ENCODE results near the gene FGF6.

FGF6 gene

DNA sequence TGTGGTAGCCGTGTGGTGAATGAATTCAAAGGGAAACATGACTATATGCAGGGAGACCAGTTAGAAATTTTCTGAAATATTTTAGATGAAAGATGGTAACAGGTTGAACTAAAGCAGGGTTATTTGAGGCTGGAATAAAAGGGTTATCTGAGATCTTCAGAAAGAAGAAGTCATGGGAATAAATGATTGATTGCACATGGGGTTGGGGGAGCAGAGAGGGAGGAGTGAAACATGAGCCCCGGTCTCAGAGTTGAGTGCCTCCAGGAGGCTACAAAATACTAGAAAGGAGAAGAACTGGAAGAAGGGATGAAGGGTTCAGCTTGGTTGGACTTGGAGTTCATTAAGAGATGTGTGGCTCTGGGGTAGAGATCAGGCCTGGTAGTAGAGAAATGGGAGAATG lies 49.8 kb downstream of the FGF6 start:
- no CpG with 5 or more reads among the region's 2 CpGs for WGBS (ENCODE audit: insufficient coverage, insufficient read length)
- DNase-seq (ENCODE audit: low read depth, low spot score) = no peak
- no peaks in the 10 kb centered on the region for H3K9me3 ChIP-seq (ENCODE audit: control insufficient read depth, insufficient read depth, low read length)
- H3K36me3 ChIP-seq (ENCODE audit: control insufficient read depth, insufficient read depth, low read length) = no peaks in the 10 kb centered on the region
- H3K4me1 ChIP-seq (ENCODE audit: control insufficient read depth, insufficient read depth, low read length) = no peaks in the 10 kb centered on the region; the same call in 1 of the 2 replicates
- H3K4me3 ChIP-seq (ENCODE audit: low read length) = no peak overlapping the region
- H3K27ac ChIP-seq (ENCODE audit: low read length) = no peak overlapping the region
- no peaks in the 10 kb centered on the region for H3K27me3 ChIP-seq (ENCODE audit: control insufficient read depth, insufficient read depth, low read length)

DNA sequence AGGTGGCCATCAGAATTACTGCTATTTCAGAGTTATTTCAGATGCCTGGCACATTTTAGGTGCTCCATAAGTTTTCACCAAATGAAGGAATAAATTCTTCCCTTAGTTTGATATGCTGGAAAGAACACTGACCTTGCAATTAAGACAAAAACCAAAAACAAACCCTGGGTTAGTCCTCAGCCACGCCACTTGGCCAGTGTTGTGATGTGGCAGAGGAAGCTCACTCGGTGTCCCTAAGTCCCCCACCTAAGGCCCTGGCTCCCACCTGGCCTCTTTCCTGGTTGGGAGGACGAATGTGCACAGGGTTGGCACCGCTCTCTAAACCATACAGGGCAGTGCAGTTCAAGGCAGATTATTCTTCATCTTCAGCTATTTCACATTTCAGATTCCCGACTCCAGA lies 52.4 kb downstream of the FGF6 start:
- H3K27ac ChIP-seq (ENCODE audit: low read length) = no peak overlapping the region
- no CpG with 5 or more reads among the region's 5 CpGs for WGBS (ENCODE audit: insufficient coverage, insufficient read length)
- no peaks in the 10 kb centered on the region; the same call in 1 of the 2 replicates for H3K4me1 ChIP-seq (ENCODE audit: control insufficient read depth, insufficient read depth, low read length)
- no peaks in the 10 kb centered on the region for H3K9me3 ChIP-seq (ENCODE audit: control insufficient read depth, insufficient read depth, low read length)
- no peaks in the 10 kb centered on the region for H3K36me3 ChIP-seq (ENCODE audit: control insufficient read depth, insufficient read depth, low read length)
- DNase-seq (ENCODE audit: low read depth, low spot score) = no peak
- no peak overlapping the region for H3K4me3 ChIP-seq (ENCODE audit: low read length)
- H3K27me3 ChIP-seq (ENCODE audit: control insufficient read depth, insufficient read depth, low read length) = no peaks in the 10 kb centered on the region

DNA sequence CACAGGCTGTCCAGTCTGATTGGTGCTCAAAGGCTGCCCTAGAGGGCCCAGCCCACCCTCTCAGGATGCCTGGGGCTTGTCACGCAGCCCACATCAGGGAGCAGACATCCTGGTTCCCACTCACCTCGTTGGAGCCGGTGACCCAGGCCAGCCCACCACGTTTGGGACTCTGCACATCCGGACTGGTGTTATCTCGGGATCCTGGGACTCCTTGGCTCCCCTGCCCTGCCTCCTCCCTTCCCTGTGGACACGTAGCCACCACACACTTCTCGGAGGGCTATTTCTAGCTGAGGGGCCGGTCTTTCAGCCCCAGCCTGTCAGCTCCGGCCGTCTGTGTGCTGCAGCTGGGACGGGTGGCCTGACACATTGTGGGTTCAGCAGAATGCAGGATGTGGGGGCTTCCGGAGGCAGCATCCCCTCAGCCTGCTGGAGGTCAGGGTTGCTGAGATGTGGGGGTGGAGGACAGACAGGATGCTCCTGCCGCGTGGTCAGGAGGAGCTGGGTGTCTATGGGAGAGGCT lies 53.3 kb downstream of the FGF6 start:
- no peak for DNase-seq (ENCODE audit: low read depth, low spot score)
- Histone ChIP-seq H3K36me3 (ENCODE audit: control insufficient read depth, insufficient read depth, low read length) (no peaks in the 10 kb centered on the region), H3K27ac (ENCODE audit: low read length) (no peak overlapping the region), H3K27me3 (ENCODE audit: control insufficient read depth, insufficient read depth, low read length) (no peaks in the 10 kb centered on the region), H3K4me3 (ENCODE audit: low read length) (no peak overlapping the region), H3K4me1 (ENCODE audit: control insufficient read depth, insufficient read depth, low read length) (no peaks in the 10 kb centered on the region; the same call in 1 of the 2 replicates), H3K9me3 (ENCODE audit: control insufficient read depth, insufficient read depth, low read length) (no peaks in the 10 kb centered on the region)
- no CpG with 5 or more reads among the region's 15 CpGs for WGBS (ENCODE audit: insufficient coverage, insufficient read length)

DNA sequence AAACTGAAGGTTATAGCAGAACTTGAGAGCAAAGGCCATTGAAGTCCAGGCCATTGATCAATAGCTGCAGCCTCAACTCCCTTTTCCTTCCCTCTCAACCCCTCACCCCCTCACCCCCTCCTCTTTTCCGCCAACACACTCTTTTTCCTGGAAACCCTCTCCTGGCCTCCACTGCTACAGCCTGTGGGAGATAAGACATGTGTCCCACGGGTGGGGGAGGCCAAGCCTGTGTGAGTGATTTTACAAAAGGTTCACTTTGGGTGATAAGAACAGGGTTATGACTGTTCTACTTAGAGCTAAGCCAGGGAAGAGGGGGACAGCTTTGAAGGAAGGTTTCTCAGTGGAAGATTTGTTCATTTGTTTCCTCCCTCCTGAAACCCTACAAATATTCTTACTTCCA lies 57.0 kb downstream of the FGF6 start:
- no peak for DNase-seq (ENCODE audit: low read depth, low spot score)
- H3K27me3 ChIP-seq (ENCODE audit: control insufficient read depth, insufficient read depth, low read length) = 0 out of 2 replicates have a peak, but pooled peaks cover 2% of the 10 kb centered on the region
- no peaks in the 10 kb centered on the region for H3K9me3 ChIP-seq (ENCODE audit: control insufficient read depth, insufficient read depth, low read length)
- no peak overlapping the region for H3K4me3 ChIP-seq (ENCODE audit: low read length)
- H3K36me3 ChIP-seq (ENCODE audit: control insufficient read depth, insufficient read depth, low read length) = no peaks in the 10 kb centered on the region
- no peak overlapping the region for H3K27ac ChIP-seq (ENCODE audit: low read length)
- no peaks in the 10 kb centered on the region; the same call in 1 of the 2 replicates for H3K4me1 ChIP-seq (ENCODE audit: control insufficient read depth, insufficient read depth, low read length)
- 100% methylated on average over 1 of the region's 2 CpGs for WGBS (ENCODE audit: insufficient coverage, insufficient read length)

DNA sequence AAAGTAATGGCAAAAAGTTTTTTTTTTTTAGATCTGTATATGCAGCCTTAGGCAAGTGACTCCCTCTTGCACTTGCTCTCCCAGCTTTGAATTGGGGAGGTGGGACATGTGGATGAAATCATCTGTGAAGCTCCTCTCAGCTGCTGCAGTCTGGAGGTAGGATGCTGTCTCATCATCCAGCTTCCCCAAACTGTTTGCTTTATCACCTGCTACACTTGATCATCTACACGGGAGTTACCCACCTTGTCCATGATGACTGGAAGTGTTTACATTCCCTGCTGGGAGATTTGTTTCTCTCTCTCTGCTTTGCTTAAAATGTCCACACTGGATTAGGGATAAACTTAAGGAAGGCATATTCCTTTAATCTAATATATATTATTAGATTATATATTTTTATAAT lies 57.6 kb downstream of the FGF6 start:
- WGBS (ENCODE audit: insufficient coverage, insufficient read length) = no CpG with 5 or more reads among the region's 1 CpG
- H3K27me3 ChIP-seq (ENCODE audit: control insufficient read depth, insufficient read depth, low read length) = 0 out of 2 replicates have a peak, but pooled peaks cover 2% of the 10 kb centered on the region
- H3K36me3 ChIP-seq (ENCODE audit: control insufficient read depth, insufficient read depth, low read length) = no peaks in the 10 kb centered on the region
- H3K9me3 ChIP-seq (ENCODE audit: control insufficient read depth, insufficient read depth, low read length) = no peaks in the 10 kb centered on the region
- H3K4me1 ChIP-seq (ENCODE audit: control insufficient read depth, insufficient read depth, low read length) = no peaks in the 10 kb centered on the region; the same call in 1 of the 2 replicates
- H3K27ac ChIP-seq (ENCODE audit: low read length) = no peak overlapping the region
- no peak for DNase-seq (ENCODE audit: low read depth, low spot score)
- H3K4me3 ChIP-seq (ENCODE audit: low read length) = no peak overlapping the region

DNA sequence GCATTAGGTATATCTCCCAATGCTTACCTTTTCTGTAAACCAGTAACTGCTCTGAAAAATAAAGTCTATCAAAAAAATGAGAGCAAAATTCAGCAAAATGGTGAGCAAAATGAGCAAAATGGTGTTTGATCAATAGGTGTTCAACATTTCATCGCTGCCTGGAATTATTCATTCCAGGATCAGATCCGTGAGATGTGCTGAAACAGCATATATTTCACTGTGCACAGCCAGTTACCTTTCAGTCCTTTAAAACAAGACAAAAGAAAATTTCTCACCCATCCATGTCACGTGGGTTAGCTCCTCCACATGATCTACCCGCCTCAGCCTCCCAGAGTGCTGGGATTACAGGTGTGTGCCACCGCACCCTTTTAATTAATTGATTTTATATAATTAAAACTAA lies 58.0 kb downstream of the FGF6 start:
- no peak overlapping the region for H3K4me3 ChIP-seq (ENCODE audit: low read length)
- 0 out of 2 replicates have a peak, but pooled peaks cover 2% of the 10 kb centered on the region for H3K27me3 ChIP-seq (ENCODE audit: control insufficient read depth, insufficient read depth, low read length)
- no CpG with 5 or more reads among the region's 5 CpGs for WGBS (ENCODE audit: insufficient coverage, insufficient read length)
- no peaks in the 10 kb centered on the region; the same call in 1 of the 2 replicates for H3K4me1 ChIP-seq (ENCODE audit: control insufficient read depth, insufficient read depth, low read length)
- no peak overlapping the region for H3K27ac ChIP-seq (ENCODE audit: low read length)
- DNase-seq (ENCODE audit: low read depth, low spot score) = no peak
- no peaks in the 10 kb centered on the region for H3K9me3 ChIP-seq (ENCODE audit: control insufficient read depth, insufficient read depth, low read length)
- H3K36me3 ChIP-seq (ENCODE audit: control insufficient read depth, insufficient read depth, low read length) = no peaks in the 10 kb centered on the region

DNA sequence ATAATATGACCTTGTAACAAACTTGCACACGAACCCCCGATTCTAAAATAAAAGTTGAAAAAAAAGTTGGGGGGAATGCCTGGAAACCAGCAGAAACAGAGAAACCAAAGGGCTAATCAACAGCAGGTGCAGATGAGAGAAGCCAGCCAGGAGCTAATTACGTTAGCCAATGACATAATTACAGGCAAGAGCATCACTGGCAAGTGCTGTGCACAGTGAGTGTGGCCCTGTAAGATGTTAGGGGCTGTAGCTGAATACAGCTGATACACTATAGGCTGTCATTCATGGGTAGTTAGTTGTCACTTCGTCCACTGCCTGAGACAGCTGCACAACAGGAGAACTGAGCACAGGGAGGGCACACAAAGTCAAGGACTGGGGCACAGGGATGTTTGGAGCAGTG lies 58.8 kb downstream of the FGF6 start:
- WGBS (ENCODE audit: insufficient coverage, insufficient read length) = no CpG with 5 or more reads among the region's 4 CpGs
- DNase-seq (ENCODE audit: low read depth, low spot score) = no peak
- H3K27ac ChIP-seq (ENCODE audit: low read length) = no peak overlapping the region
- no peaks in the 10 kb centered on the region for H3K36me3 ChIP-seq (ENCODE audit: control insufficient read depth, insufficient read depth, low read length)
- no peaks in the 10 kb centered on the region for H3K4me1 ChIP-seq (ENCODE audit: control insufficient read depth, insufficient read depth, low read length)
- H3K27me3 ChIP-seq (ENCODE audit: control insufficient read depth, insufficient read depth, low read length) = 0 out of 2 replicates have a peak, but pooled peaks cover 2% of the 10 kb centered on the region
- no peak overlapping the region for H3K4me3 ChIP-seq (ENCODE audit: low read length)
- H3K9me3 ChIP-seq (ENCODE audit: control insufficient read depth, insufficient read depth, low read length) = no peaks in the 10 kb centered on the region
